Prostate gland (tissue), 2 donors: Measurements from ENCODE around the gene AKAP8L. TPM values are rescaled to one million over a fixed set of nuclear protein-coding genes. Genes with fewer than 3 reads are reported as not detected.

Experiments
- DNase-seq: peaks from one replicate; pipeline ENCODE4 v3.0.0-alpha.2; 2019; ENCODE audit warnings: low spot score
- H3K27ac ChIP-seq, 2 donors: fragments of 200-600 bp; sonication (generic); 2 replicates each; pipeline ENCODE4 v1.5.1; 2017 to 2019
- H3K27me3 ChIP-seq: fragments of 200-600 bp; sonication (generic); replicated peaks from 2 replicates; pipeline ENCODE4 v1.5.1; 2019; ENCODE audit not compliant: insufficient read depth
- H3K36me3 ChIP-seq, 2 donors: fragments of 200-600 bp; sonication (generic); 1 replicate in 1 of 2; 2 replicates in 1 of 2; pipeline versions ENCODE4 v1.5.1 to v1.8.1; 2017 to 2019
- H3K4me1 ChIP-seq: fragments of 200-600 bp; sonication (generic); replicated peaks from 2 replicates; pipeline ENCODE4 v1.5.1; 2019
- H3K4me3 ChIP-seq, 2 donors: fragments of 200-600 bp; sonication (generic); 2 replicates each; pipeline ENCODE4 v1.5.1; 2017 to 2019
- H3K9me3 ChIP-seq: fragments of 200-600 bp; sonication (generic); 2 replicates; pipeline ENCODE4 v1.5.1; 2017
- CTCF ChIP-seq, 4 experiments: fragments of 200-600 bp in 2 of 4; fragments of 450-650 bp in 2 of 4; sonication (generic) in 2 of 4; IDR thresholded peaks; 1 replicate in 3 of 4; 2 replicates in 1 of 4; pipeline ENCODE4 v1.5.1; 2016 to 2019; ENCODE audit warnings: antibody characterized with exemption in 4 of 4, mild to moderate bottlenecking in 2 of 4, moderate library complexity in 2 of 4
- POLR2A ChIP-seq: fragments of 450-650 bp; IDR thresholded peaks from one replicate; pipeline ENCODE4 v1.6.1; 2016; ENCODE audit warnings: antibody characterized with exemption, mild to moderate bottlenecking
- POLR2AphosphoS5 ChIP-seq: sonication (generic); formaldehyde crosslinking; IDR thresholded peaks from one replicate; pipeline ENCODE4 v1.6.1; 2017; ENCODE audit warnings: antibody characterized with exemption
- WGBS: methylation state at CpG from one replicate; pipeline ENCODE4 v1.1.5; 2018; 5-methylcytosine and 5-hydroxymethylcytosine counted together
- intact Hi-C: fragments of 100-400 bp; cut with DNase I; formaldehyde crosslinking; loops from one replicate; pipeline ENCODE4 v1.14.2; 2022
- total RNA-seq, 2 donors: library from RNA; depleted of rRNA; stranded (reverse); fragments of >200 nt; gene quantifications; one replicate each; pipeline ENCODE4 v1.1.0, GENCODE V29; 2016

Gene AKAP8L
- total RNA-seq, 2 donors from 2014 or later, result 107 to 269 TPM

- H3K4me3 ChIP-seq, result peak overlapping the region; percentile 17 to 18
- H3K27ac ChIP-seq, result no peak overlapping the region
Measured at GRCh38 chr19:15463861-15464371, 45.1 kb upstream of the AKAP8L start.

GRCh38 chr19:15461694-15462093 lies 42.9 kb upstream of the AKAP8L start:
- 81% methylated on average over 2 of the region's 2 CpGs for WGBS
- no peak for DNase-seq
- Histone ChIP-seq H3K27ac (no peak overlapping the region), H3K36me3 (no peaks in the 10 kb centered on the region), H3K4me1 (peaks cover 5% of the 10 kb centered on the region), H3K27me3 (peaks cover 13% of the 10 kb centered on the region), H3K4me3 (no peak overlapping the region), H3K9me3 (no peaks in the 10 kb centered on the region)
- intact Hi-C loops, result no loop called here
- TF ChIP-seq POLR2AphosphoS5, result no peak
- no peak for TF ChIP-seq POLR2A

More at GRCh38 chr19:15463861-15464371, 45.1 kb upstream of the AKAP8L start:
- intact Hi-C loops, result no loop called here
- no peaks in the 10 kb centered on the region for H3K9me3 ChIP-seq
- DNase-seq, result no peak
- H3K36me3 ChIP-seq, result no peaks in the 10 kb centered on the region
- peaks cover 5% of the 10 kb centered on the region for H3K27me3 ChIP-seq
- H3K4me1 ChIP-seq, result no peaks in the 10 kb centered on the region
- no peak for TF ChIP-seq CTCF (IDR thresholded peaks at IDR 0.05)
- no peak for TF ChIP-seq POLR2A
- TF ChIP-seq POLR2AphosphoS5, result no peak
- 47% methylated on average over 25 of the region's 25 CpGs for WGBS

DNA sequence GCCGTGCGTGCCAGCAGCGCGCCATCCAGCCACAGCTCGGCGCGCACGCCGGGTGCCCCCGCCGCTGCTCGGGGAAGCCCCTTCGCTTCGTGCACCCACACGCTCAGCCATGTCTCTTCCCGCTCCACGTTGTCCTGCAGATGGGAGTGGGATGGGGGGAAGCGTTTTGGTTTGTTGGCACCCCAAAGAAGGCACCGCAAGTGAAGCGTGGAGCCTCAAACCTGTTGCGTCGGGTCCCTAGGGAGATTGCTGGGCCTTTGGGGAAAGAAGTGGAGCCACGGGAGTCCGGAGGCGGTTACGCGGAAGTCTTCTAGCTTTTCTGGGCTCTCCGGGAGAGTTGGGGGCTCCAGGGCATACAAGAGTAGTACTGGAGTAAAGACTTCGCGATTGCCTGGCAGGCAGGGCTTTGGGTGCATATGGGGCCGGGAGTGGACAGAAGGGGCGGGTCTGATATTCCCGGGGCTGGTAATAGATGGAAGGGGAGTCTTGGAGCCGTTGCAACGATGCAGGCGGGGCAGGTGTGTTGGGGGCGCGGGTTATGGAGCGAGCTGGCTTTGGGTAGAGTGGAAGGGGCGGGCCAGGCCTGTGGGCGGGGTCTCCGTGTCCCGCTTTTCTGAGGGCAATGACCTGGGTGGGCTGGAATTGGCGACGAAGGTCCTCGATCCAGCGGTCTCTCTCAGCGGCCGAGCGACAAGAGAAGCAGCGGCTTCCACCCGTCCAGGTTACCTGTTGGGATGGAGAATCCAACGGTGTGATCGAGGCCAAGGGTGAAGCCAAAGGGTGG lies 39.1 kb upstream of the AKAP8L start:
- Histone ChIP-seq H3K4me1 (peaks cover 7% of the 10 kb centered on the region), H3K36me3 (no peaks in the 10 kb centered on the region), H3K27me3 (peaks cover 8% of the 10 kb centered on the region), H3K9me3 (no peaks in the 10 kb centered on the region), H3K4me3 (peak overlapping the region in 1 of 2 donors; percentile 19), H3K27ac (no peak overlapping the region)
- no peak for DNase-seq
- intact Hi-C loops, result loop anchor here (10.0 kb wide), 1 partner anchor 97 kb away; no protein-coding TSS in a partner anchor
- TF ChIP-seq POLR2AphosphoS5, result no peak
- no peak for TF ChIP-seq POLR2A
- no peak for TF ChIP-seq CTCF (IDR thresholded peaks at IDR 0.05)
- 16% methylated on average over 48 of the region's 54 CpGs for WGBS

- Histone ChIP-seq H3K27ac (no peak overlapping the region), H3K27me3 (peaks cover 8% of the 10 kb centered on the region), H3K9me3 (no peaks in the 10 kb centered on the region), H3K4me3 (peak overlapping the region in 1 of 2 donors; percentile 19), H3K36me3 (no peaks in the 10 kb centered on the region), H3K4me1 (peaks cover 10% of the 10 kb centered on the region)
- 19% methylated on average over 41 of the region's 86 CpGs for WGBS
- no peak for DNase-seq
- intact Hi-C loops, result loop anchor here (10.0 kb wide), 1 partner anchor 98 kb away; no protein-coding TSS in a partner anchor
- TF ChIP-seq POLR2A, result no peak
- TF ChIP-seq CTCF (IDR thresholded peaks at IDR 0.05), result no peak
- no peak for TF ChIP-seq POLR2AphosphoS5
Measured at GRCh38 chr19:15456871-15457700, 38.3 kb upstream of the AKAP8L start.

DNA sequence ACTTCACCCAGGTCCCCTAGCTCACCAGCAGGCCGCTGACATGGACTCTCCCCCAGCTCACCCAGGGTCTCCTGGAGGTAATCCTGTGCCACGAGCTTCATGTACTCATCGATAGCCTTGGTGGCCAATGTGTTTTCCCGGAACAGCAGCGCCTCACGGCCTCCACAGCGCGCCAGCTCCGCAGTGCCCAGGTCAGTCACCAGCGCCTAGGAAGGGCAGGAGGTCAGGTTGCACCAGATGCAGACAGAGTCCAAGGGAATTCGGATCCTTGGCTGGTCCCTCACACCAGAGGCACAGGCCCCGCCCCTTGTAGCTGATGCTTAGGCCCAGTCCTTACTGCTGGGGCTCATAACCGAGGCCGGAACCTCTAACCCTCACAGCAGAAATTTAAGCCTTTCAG lies 37.7 kb upstream of the AKAP8L start:
- Histone ChIP-seq H3K36me3 (no peaks in the 10 kb centered on the region), H3K27ac (no peak overlapping the region), H3K4me3 (no peak overlapping the region), H3K27me3 (peaks cover 8% of the 10 kb centered on the region), H3K9me3 (no peaks in the 10 kb centered on the region), H3K4me1 (peaks cover 10% of the 10 kb centered on the region)
- TF ChIP-seq POLR2AphosphoS5 (no peak), CTCF (IDR thresholded peaks at IDR 0.05) (no peak), POLR2A (no peak)
- 34% methylated on average over 14 of the region's 14 CpGs for WGBS
- intact Hi-C loops, result loop anchor here (10.0 kb wide), 1 partner anchor 98 kb away; no protein-coding TSS in a partner anchor
- DNase-seq, result no peak
